DMS153 (cell line): ENCODE data around the gene EFHC2.
A peak's percentile ranks its signal among the peaks of the same experiment; 100 is the strongest.

Experiments used
- DNase-seq: peaks from one replicate; lab custom pipeline; 2025; lab: John Stamatoyannopoulos, UW

EFHC2 gene, protein sequence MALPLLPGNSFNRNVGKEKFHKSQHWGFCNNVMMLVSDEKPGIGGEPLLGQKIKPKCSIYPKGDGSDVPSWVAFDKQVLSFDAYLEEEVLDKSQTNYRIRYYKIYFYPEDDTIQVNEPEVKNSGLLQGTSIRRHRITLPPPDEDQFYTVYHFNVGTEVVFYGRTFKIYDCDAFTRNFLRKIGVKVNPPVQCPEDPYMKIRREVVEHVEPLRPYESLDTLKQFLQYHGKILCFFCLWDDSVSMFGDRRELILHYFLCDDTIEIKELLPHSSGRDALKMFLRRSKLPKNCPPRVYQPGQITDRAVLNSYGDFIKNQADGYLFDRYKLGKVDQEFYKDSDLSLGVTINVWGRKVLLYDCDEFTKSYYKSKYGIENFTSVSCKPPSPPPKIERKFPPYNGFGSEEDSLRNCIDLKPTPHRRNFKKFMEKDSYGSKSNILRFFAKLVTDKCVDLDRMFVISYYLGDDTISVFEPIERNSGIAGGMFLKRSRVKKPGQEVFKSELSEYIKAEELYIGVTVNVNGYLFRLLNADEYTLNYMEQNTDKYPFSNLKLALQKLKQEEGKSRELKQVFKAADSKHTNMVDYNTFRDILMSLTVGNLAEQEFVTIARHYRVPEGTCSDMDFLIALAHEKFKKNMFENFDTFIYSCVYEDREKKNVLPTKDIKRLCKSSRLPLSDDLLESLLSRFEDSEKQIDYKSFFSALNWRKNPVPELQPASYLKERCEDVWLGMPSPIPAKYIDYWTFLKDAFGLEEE

DNA sequence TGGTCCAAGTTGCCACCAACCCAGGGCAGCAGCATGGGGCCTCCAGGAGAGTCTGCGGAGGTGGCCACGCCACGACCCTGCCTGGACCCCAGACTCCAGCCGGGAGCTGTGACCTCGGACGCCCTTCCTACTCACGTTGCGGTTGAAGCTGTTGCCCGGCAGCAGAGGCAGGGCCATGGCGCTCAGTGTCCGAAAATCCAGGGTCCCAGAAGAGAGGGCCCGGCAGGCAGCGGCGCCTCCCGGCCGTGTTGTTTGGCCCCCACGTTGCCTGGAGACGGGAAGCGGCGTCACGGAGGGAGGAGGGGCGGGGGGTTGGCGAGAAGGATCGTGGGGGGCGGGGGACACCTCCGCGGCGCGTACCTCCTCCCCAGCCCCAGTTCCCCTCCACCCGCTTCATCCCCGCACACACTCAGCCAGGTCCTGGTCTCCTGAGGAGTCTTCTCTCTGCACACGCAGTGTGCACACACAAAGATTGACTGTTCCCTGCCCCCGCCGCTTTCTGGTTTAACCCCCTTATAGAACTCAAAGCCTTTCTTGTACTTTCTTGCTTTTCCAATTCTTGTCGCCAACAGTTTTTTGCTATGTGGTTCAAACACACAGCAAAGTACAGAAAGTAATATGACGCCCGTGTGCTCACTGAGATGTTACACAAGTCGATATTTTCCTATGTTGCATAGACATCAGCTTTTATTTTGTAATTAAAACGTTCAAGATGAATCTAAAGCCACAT is at the start of gene EFHC2:
EFHC2 (minus strand) TSS at position 261 of the 730 bp plus-strand sequence; CDS start at position 177, 84 bp downstream.
- no peak for DNase-seq

DNA sequence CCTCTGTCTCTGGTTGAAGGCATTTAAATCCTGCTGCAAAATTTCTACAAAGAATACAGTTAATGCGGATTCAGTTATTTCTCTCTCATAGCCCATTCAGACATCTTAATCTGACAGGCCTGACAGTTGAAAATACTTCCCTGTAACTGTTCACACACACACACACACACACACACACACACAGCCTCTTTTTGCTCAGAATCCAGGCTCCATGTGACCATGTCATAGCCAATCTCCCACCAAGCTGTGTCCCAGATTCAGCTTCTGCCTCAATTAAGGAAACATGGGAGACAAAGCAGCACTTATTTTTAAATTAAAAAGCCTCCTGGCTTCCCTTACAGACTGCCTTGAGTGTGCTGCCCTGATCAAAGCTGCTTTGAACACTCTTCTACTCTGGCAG is 49.3 kb upstream of the EFHC2 start:
- no peak for DNase-seq

DNA sequence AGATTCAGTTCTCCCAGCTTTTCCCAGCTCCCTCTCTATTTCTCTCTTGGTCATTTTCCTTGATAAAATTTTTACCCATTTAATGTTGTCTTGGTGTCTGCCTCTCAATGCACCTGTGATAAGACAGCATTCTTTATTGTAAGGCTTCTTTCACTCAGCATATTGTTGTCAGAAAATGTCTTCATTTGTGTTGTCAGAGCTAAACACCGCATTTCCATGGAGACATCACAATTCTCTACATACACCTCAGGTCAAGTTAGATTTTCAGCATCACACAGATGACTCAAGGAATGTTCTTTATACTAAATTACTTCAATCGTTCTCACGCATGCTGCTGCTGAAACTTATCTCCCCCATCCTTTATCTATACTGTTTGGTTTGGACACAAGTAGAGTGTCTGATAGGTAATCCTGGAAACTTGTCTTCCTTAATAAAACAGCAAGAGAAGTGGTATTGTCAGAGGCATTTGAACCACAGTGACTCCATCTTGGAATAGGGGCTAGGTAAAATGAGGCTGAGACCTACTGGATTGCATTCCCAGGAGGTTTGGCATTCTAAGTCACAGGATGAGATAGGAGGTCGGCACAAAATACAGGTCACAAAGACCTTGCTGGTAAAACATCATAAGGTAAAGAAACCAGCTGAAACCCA is 41.3 kb upstream of the EFHC2 start:
- DNase-seq: no peak

DNA sequence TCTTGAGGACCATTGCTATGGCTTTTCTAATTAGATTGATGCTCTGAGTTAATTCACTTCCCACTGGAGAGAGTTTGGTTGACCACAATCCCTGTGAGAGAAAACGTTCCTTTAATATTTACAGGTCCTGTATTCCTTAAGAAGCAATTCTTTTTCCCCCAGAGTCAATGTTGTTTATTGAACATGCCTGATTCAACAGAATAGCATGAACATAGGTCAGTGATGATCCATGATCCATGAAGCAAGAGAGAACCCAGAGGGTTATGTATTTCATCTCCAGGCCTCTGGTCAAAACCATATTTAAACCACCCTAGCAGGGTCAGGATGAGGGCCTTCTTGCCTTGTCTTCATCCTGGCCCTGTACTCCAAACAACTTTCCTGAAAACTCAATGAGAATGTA is 39.4 kb upstream of the EFHC2 start:
- DNase-seq: no peak

DNA sequence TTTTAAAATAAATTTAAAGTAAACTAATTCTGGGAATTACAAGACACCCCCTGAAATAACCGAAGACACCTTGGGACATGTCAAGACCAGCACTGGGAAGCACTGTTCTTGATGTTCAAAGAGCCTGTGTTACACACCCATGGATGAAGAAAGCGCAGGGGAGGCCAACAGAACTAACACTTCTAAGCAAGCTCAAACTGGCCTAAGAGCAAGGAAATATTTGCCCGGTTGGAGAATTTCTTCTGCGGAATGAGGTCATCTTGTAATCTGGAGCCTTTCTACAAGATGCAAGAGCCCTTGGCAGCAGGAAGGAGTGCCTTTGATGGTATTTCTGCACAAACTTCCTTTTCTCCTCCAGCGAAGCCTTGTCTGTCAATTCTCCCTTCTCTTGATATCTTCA is 9.3 kb upstream of the EFHC2 start:
- DNase-seq: no peak

DNA sequence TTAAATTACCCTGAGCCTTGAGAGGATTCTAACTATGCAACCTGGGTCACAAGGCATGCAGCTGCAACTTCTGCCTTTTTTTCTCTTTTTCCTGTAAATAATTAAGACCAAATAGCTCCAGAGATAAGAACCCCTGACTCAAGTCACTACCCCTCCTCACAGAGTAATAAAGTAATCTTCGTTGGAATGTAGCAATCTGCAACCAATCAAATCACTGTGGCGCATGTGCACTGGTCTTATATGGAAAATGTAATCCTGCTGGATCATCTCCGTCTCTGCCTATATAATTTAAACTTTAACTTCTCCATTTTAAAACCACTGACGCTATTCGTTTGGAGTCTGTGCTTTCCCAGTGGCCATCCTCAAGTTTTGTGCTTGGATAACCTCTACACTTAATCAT is 6.1 kb upstream of the EFHC2 start:
- DNase-seq: no peak

DNA sequence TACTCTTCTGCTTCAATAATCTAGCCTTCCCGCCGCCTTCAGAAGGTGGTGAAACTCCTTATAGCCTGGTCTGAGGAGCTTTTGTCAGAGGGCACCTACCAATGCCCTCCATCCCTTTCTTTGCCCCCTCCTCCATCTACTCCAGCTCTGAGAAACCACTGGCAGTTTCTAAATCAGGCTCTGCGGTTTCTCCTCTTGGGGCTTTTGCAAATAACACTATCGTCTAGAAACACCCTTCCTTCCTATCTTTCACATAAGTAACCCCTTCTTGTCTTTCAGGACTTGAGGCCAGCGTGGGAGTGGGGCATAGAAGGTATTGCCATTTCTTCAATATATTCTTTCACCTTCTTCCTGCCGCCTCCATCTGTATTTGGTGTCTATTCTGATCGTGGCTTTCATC is 1.2 kb upstream of the EFHC2 start:
- no peak for DNase-seq

DNA sequence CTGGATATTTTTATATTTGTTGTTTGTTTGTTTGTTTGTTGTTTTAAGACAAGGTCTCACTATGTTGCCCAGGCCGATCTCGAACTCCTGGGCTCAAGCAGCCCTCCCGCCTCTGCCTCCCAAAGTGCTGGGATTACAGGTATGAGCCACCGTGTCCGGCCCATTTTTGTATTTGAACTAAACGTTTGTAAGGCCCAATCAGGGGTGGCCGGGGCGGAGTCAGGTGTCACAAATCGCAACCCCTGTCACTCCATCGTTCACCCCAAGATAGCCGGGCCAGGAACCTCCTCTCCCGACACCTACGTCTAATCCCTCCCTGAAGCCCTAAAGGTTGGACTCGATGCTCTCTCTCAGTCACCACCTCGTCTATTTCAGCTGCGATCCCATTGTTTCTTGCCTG is 722 bp upstream of the EFHC2 start:
- DNase-seq: no peak

DNA sequence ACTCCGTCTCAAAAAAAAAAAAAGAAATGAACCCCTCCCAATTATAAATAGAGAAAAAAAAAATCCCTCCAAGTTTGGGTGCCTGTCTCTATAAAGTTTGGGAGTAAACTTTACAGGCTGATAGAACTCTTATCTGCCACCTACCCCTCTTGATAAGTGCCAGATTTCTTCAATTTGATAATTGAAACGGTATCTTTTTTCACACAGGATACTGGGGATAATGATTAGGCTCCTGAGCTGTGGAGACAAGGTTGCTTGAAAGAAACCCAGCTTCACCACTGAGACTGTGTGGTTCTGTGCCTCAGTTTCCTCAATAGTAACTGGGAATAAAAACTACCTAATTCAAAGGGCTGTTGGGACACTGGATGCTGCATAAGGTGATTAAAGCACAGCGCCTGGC is 606 bp downstream of the EFHC2 start:
- no peak for DNase-seq

DNA sequence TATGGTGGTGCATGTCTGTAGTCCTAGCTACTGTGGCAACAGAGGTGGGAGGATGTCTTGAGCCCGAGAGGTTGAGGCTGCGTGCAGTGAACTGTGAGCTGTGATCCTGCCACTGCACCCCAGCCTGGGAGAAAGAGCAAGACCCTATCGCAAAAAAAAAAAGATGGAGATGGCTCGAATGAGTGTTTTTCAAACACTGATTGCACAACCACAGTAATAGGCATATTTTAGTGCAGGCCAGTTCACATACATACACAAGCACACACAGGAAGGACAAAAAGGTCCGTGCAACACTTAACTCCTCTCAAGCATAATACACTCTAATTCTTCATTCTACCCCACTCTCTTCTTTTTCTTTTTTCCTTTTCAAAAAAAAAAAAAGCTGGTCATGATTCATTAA is 5.1 kb downstream of the EFHC2 start:
- DNase-seq: no peak

DNA sequence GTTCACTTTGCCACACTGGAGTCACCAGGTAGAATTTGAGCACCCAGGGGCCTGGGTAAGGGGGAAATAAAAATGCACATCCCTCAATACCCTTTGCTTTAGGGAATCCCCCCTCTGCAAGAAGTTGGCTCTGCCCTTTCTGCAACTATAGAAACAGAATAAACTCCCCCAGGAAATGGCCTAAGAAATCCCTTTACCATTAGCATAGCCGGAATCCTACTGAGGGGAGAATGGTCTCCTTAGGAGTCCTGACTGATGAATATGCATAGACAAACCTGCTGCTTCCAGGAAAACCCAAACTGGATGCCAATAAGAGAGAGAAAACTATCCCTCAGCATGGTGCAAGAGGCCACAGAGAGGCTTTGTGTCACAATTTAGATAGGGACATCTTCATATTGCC is 11.0 kb downstream of the EFHC2 start:
- no peak for DNase-seq

DNA sequence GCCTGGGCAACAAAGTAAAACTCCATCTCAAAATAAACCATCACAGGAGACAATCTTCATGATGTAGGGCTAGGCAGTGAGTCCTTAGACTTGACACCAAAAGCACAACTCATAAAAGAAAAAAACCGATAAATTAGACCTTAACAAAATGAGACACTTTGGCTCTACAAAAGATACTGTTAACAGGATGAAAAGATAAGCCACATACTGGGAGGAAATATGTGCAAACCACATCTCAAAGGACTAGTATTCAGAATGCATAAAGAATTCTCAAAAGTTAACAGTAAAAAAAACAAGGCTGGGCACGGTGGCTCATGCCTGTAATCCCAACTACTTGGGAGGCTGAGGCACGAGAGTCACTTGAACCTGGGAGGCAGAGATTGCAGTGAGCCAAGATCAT is 13.2 kb downstream of the EFHC2 start:
- no peak for DNase-seq

DNA sequence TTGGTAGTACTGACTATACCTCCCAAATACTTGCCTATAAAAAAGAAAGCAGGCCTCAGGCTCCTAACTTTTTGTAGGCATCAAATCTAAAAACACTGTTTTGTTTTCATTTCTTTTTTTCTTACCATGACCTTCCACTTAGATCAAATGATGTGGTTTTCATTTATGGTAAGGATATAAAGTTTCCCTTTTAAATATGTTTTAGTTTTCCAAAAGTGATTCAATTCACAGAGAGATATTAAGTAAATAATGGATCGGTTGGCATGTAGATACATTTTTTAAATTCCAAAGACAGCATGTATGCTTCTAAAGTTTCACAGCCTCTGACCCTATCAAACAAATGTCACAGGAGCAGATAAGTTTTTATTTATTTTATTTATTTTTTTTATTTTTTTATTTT is 23.9 kb downstream of the EFHC2 start:
- no peak for DNase-seq

DNA sequence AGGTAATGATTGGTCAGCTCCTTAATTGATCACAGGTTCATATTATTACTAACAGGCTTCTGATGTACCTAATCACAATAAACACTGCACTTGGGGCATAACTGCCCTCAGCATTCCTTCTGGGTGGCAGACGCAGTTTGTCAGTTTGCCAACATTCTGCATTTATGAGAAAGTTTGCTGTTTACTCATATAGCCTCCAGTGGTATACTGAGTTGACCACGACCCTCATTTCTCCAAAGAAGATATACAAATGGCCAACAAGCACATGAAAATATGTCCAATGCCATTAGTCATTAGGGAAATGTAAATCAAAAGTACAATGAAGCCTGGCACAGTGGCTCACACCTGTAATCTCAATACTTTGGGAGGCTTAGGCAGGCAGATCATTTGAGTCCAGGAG is 26.3 kb downstream of the EFHC2 start:
- no peak for DNase-seq

DNA sequence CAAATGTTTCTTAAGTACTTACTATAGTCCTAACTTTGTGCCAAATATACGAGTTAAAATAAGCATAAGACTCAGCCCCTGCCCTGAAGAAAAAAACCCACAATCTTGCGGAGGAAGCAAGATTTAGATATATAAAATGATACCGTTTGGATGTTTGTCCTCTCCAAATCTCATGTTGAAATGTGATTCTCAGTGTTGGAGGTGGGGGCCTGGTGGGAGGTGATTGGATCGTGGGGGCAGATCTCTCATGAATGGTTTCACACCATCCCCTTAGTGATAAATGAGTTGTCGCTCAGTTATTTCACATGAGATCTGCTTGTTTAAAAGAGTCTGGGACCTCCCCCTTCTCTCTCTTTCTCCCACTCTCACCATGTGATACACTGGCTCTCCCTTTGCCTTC is 28.7 kb downstream of the EFHC2 start:
- DNase-seq: no peak

DNA sequence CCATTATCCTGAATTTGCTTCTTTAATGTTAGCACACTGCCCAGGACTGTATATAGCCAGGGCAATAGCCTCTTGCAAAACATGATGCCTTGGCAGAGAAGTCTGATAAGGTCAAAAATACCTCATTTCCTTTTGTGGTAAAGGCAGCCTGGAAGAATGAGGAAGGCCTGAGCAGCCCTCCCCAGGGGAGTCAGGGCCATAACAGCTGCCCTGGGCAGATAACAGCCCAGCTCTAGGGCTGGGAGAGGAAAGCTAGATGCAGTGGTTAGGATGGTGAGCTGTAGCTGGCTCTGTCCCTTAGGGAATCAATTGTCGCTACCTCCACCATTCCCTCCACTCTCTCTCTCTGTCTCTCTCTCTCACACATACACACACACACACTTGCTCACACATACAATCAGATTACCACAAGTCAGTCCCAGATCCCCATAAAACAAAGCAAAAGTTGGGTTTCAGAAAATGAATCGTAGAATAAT is 29.2 kb downstream of the EFHC2 start:
- no peak for DNase-seq

DNA sequence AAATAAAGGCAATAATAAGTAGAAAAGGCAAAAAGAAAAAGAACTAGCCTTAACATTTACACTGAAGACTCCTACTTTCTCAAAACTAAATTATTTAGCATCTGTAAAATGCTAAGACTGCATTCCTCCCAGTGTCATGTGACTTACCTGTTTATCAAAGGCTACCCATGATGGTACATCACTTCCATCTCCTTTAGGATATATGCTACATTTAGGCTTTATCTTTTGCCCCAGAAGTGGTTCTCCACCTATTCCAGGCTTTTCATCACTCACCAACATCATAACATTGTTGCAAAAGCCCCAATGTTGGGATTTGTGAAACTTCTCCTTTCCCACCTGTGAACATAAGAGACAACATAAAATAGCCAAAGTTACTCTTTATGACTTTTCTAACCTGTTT is 31.1 kb downstream of the EFHC2 start:
- no peak for DNase-seq

DNA sequence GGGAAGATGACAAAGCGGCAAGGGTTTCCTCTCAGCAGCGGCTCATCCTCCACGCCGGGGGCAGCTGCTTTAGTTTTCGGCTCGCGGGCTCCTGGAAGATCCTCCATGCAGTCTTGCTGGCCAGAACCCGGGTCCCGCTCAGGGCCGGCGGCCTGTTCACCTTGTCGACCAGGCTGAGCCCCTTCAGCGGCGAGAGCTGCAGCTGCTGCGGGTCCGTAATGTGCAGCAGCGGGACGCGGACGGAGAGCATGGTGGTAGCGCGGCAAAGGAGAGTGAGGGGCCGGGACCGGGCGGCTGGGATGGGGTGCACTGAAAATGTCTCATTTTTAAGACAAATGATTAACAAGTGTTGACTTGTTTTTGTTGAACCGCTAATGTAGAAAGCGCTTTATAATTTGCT is 33.2 kb downstream of the EFHC2 start:
- DNase-seq: no peak

DNA sequence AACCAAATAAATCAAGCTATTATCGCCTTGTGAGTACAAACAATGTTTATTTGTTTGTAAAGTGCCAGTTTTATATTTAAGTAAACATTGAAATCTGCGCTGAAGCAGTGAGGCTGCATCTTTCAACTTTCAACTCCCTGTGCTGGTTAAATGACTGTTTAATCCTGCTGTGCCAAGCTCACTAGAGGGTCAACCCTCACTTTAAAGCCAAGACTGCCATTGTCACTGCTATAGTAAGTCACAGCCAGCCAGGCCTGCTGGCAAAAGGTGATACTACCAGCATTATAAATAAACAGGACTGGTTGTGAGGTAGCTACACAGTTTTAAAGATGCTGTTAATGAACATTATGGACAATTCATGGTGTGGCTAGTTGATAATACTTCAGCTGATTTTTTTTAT is 34.6 kb downstream of the EFHC2 start:
- peak; percentile 5 for DNase-seq

DNA sequence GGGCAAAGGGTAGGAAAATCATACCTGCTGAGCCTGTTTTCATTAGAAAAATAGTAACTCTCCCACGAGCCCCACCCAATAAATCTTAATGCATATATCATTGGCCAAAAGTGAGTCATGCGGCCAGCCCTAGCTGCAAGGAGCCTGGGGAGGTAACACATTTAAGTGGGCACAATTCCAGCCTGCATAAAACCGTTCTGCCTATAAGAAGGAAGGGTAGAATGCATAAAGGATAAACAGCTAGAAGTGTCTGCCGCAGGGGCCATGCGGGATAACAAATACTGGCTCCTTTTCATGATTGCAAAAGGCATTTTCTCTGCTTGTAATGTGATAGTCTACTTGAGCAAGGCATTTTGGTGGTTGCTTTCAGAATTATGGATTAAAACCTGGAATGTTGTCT is 37.1 kb downstream of the EFHC2 start:
- DNase-seq: no peak

DNA sequence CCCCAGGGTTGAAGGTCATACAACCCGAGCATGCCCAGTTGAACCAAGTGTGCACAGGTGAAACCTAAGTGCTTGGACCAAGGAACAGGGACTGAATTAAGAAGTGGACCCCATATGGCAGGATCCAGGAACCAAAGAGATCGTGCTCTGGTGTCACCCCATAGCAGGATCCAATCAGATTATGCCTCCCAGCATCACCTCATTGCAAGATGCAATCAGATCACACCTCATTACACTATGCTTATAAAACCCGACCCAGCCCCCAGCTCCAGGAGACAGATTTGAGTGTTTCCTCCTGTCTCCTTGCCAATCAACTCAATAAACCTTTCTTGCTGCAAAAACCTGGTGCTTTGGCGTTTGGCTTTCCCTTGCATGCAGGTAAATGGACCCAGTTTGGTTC is 37.6 kb downstream of the EFHC2 start:
- no peak for DNase-seq

DNA sequence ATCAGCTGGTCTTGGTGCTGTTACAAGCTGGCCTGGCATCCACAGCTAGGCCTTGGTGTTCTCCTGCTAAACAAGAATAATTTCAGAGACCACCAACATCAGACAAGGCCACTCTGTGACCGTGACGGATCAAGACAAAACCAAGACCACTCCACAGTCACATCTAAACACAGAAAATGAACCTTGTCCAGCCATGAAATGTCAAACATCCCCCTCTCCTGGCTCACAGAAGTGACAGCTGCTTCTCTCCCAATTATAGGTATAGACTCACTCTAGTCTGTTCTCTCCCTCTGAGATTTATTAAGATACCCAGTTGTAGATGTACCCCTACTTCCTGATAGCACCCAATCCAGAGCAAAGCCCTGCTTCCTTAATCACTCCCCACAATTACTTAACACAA is 40.4 kb downstream of the EFHC2 start:
- no peak for DNase-seq
